SK-N-MC (cell line): ENCODE data around the gene LIAS.

Experiments used
- EZH2 ChIP-seq: fragments of 200-600 bp; sonication (generic); IDR thresholded peaks from one replicate; pipeline ENCODE4 v1.6.1; 2017; ENCODE audit warnings: antibody characterized with exemption
- FOXP2 ChIP-seq: optimal IDR thresholded peaks from 2 replicates; pipeline ENCODE3; 2011; ENCODE audit warnings: mild to moderate bottlenecking, moderate library complexity; ENCODE audit not compliant: insufficient read depth; ENCODE audit errors: extremely low read length, control extremely low read depth
- POLR2AphosphoS5 ChIP-seq: IDR thresholded peaks from 2 replicates; pipeline ENCODE4 v1.6.1; 2012; ENCODE audit warnings: mild to moderate bottlenecking, low read depth, low read length, borderline replicate concordance

- TF ChIP-seq EZH2 = no peak
- TF ChIP-seq POLR2AphosphoS5 = no peak
- no peak for TF ChIP-seq FOXP2
Measured at GRCh38 chr4:39427520-39428114, 31.2 kb upstream of the LIAS start.
